Smooth muscle cell (in vitro differentiated cells): Measurements from ENCODE around the gene SAP30BP. TPM values are rescaled to one million over a fixed set of nuclear protein-coding genes. Genes with fewer than 3 reads are reported as not detected.

Experiments used
- DNase-seq: peaks from one replicate; lab custom pipeline; 2025; ENCODE audit not compliant: unreplicated experiment; lab: John Stamatoyannopoulos, UW
- H2AFZ ChIP-seq: fragments of 200-600 bp; sonication (generic); 2 replicates; pipeline ENCODE4 v1.6.0; 2016; ENCODE audit warnings: antibody characterized with exemption, low read depth, mild to moderate bottlenecking
- H3F3A ChIP-seq: fragments of 200-600 bp; sonication (generic); 2 replicates; pipeline ENCODE4 v1.6.0; 2017; ENCODE audit warnings: antibody characterized with exemption, low read depth
- H3K27ac ChIP-seq: fragments of 200-600 bp; sonication (generic); 2 replicates; pipeline ENCODE4 v1.5.1; 2016; ENCODE audit warnings: low read depth, mild to moderate bottlenecking
- H3K27me3 ChIP-seq: fragments of 200-600 bp; sonication (generic); 2 replicates; pipeline ENCODE4 v1.6.1; 2016; ENCODE audit warnings: low read depth, mild to moderate bottlenecking
- H3K36me3 ChIP-seq: fragments of 200-600 bp; sonication (generic); 2 replicates; pipeline ENCODE4 v1.5.1; 2016; ENCODE audit warnings: low read depth
- H3K4me1 ChIP-seq: fragments of 200-600 bp; sonication (generic); 2 replicates; pipeline ENCODE4 v1.5.1; 2016; ENCODE audit warnings: low read depth
- H3K4me2 ChIP-seq: fragments of 200-600 bp; sonication (generic); 2 replicates; pipeline ENCODE4 v1.6.0; 2016; ENCODE audit warnings: mild to moderate bottlenecking
- H3K4me3 ChIP-seq: fragments of 200-600 bp; sonication (generic); 2 replicates; pipeline ENCODE4 v1.5.1; 2016; ENCODE audit warnings: mild to moderate bottlenecking
- H3K79me2 ChIP-seq: fragments of 200-600 bp; sonication (generic); 2 replicates; pipeline ENCODE4 v1.6.0; 2016; ENCODE audit warnings: low read depth, mild to moderate bottlenecking
- H3K9ac ChIP-seq: fragments of 200-600 bp; sonication (generic); 2 replicates; pipeline ENCODE4 v1.6.0; 2016; ENCODE audit warnings: low read depth
- H3K9me3 ChIP-seq: fragments of 200-600 bp; sonication (generic); replicated peaks from 2 replicates; pipeline ENCODE4 v1.5.1; 2016; ENCODE audit warnings: low read depth
- H4K20me1 ChIP-seq: fragments of 200-600 bp; sonication (generic); 2 replicates; pipeline ENCODE4 v1.6.0; 2016; ENCODE audit warnings: low read depth
- CTCF ChIP-seq: fragments of 200-600 bp; sonication (generic); IDR thresholded peaks from 2 replicates; pipeline ENCODE4 v1.5.1; 2017; ENCODE audit warnings: borderline replicate concordance, mild to moderate bottlenecking, antibody characterized with exemption; ENCODE audit not compliant: insufficient read depth, poor library complexity, severe bottlenecking
- WGBS: methylation state at CpG from one replicate; pipeline ENCODE4 v1.1.7; 2016; ENCODE audit warnings: low lambda C conversion rate; 5-methylcytosine and 5-hydroxymethylcytosine counted together
- polyA plus RNA-seq: library from polyadenylated mRNA; unstranded; fragments of >200 nt; fragmentation: Nextera tagmentation; extraction: Ambion mirVana; gene quantifications from 2 replicates; pipeline ENCODE4 v1.2.1, GENCODE V29; 2016
- total RNA-seq: library from RNA; depleted of rRNA; stranded (reverse); fragments of >200 nt; gene quantifications from 2 replicates; pipeline ENCODE4 v1.2.3, GENCODE V29; 2014

SAP30BP gene
- total and polyA plus RNA-seq, 2 experiments from 2014 or later: 75.4 to 135 TPM

GRCh38 chr17:75664099-75664549, 3.0 kb upstream of the SAP30BP start:
- H3K9ac ChIP-seq: no peak overlapping the region
- no peak for DNase-seq
- H3K4me2 ChIP-seq: no peak overlapping the region
- TF ChIP-seq CTCF: no peak
- H3K4me3 ChIP-seq: no peak overlapping the region
- H3F3A ChIP-seq: no peaks in the 10 kb centered on the region
- H3K36me3 ChIP-seq: no peaks in the 10 kb centered on the region
- H3K27ac ChIP-seq: no peak overlapping the region
- peaks cover 16% of the 10 kb centered on the region for H3K4me1 ChIP-seq
- no peak overlapping the region for H2AFZ ChIP-seq
- H4K20me1 ChIP-seq: no peaks in the 10 kb centered on the region
- 96% methylated on average over 3 of the region's 3 CpGs for WGBS
- no peaks in the 10 kb centered on the region for H3K9me3 ChIP-seq
- peaks cover 33% of the 10 kb centered on the region for H3K79me2 ChIP-seq
- H3K27me3 ChIP-seq: no peaks in the 10 kb centered on the region

DNA sequence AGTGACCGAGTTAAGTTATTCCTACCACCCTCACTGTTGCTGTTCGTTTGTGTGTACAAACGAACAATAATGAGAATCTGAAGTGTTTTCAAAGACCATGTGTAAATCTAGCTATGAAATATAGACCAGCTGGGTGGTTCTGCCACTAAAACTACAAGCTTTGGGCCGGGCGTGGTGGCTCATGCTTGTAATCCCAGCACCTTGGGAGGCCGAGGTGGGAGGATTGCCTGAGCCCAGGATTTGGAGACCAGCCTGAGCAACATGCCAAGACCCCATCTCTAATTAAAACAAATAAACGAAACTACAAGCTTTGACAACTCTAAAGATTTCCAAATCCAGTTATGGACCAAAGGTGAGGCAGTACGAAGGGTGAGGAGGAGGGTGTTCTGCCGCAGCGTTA, 1.2 kb upstream of the SAP30BP start:
- Histone ChIP-seq H3K4me2 (peak overlapping the region; percentile 99), H3K9ac (peak overlapping the region; percentile 98), H3K4me3 (peak overlapping the region; percentile 84), H3F3A (no peaks in the 10 kb centered on the region), H3K27me3 (no peaks in the 10 kb centered on the region), H2AFZ (no peak overlapping the region), H3K4me1 (peaks cover 16% of the 10 kb centered on the region), H4K20me1 (peaks cover 11% of the 10 kb centered on the region), H3K9me3 (no peaks in the 10 kb centered on the region), H3K27ac (no peak overlapping the region), H3K36me3 (no peaks in the 10 kb centered on the region), H3K79me2 (peaks cover 51% of the 10 kb centered on the region)
- WGBS: 93% methylated on average over 10 of the region's 10 CpGs
- no peak for TF ChIP-seq CTCF
- no peak for DNase-seq

DNA sequence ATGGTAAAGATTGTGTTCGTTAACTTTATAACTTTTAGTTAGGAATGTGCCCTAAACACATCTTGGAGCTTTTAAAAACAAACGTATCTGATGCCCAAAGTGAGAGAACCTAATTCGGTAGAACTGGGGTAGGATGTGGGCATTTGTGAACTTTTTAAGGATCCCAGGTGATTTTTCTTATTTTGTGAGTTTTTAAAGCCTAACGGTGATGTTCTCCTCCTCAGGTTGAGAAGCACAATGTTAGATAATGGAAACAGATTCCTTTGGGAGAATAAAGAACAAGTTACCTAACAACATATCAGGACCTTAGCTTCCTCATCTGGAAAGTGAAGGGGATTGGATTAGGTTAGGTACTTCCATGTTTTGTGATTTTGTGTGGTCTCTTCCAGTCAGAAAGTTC, 687 bp downstream of the SAP30BP start:
- H3K27ac ChIP-seq: peak overlapping the region; percentile 89
- H3K27me3 ChIP-seq: no peaks in the 10 kb centered on the region
- no peaks in the 10 kb centered on the region for H3K9me3 ChIP-seq
- H2AFZ ChIP-seq: no peak overlapping the region
- H3K9ac ChIP-seq: peak overlapping the region; percentile 98
- no peaks in the 10 kb centered on the region for H3K36me3 ChIP-seq
- no peak for DNase-seq
- H3K4me2 ChIP-seq: peak overlapping the region; percentile 99
- peaks cover 24% of the 10 kb centered on the region for H4K20me1 ChIP-seq
- H3K79me2 ChIP-seq: peaks cover 66% of the 10 kb centered on the region
- H3F3A ChIP-seq: peaks cover 5% of the 10 kb centered on the region
- TF ChIP-seq CTCF: no peak
- H3K4me3 ChIP-seq: peak overlapping the region; percentile 84
- H3K4me1 ChIP-seq: peaks cover 16% of the 10 kb centered on the region
- WGBS: 18% methylated on average over 4 of the region's 4 CpGs

DNA sequence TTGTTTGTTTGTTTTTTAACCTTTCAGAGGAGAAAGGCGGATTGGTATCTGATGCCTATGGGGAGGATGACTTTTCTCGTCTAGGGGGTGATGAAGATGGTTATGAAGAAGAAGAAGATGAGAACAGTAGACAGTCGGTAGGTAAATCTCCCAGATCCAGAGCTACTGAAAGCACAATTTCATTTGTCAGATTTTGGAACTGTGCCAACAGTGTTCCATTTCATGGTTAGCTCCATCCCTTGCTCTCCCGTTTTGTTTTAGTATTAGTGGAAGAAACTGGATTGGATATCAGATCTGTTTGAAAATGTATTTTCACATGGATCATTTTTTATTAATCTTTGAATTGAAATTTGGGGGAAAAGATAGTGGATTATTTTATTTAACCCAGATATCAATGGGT, 1.4 kb downstream of the SAP30BP start:
- no peaks in the 10 kb centered on the region for H3K27me3 ChIP-seq
- H3K27ac ChIP-seq: peak overlapping the region; percentile 89
- peaks cover 24% of the 10 kb centered on the region for H4K20me1 ChIP-seq
- peaks cover 9% of the 10 kb centered on the region for H3F3A ChIP-seq
- no peak overlapping the region for H2AFZ ChIP-seq
- TF ChIP-seq CTCF: no peak
- peaks cover 16% of the 10 kb centered on the region for H3K4me1 ChIP-seq
- peaks cover 67% of the 10 kb centered on the region for H3K79me2 ChIP-seq
- H3K4me3 ChIP-seq: peak overlapping the region; percentile 84
- 95% methylated on average over 4 of the region's 4 CpGs for WGBS
- DNase-seq: no peak
- no peaks in the 10 kb centered on the region for H3K36me3 ChIP-seq
- no peaks in the 10 kb centered on the region for H3K9me3 ChIP-seq
- peak overlapping the region; percentile 98 for H3K9ac ChIP-seq
- H3K4me2 ChIP-seq: peak overlapping the region; percentile 99
